Measurements from ENCODE around the gene OST4.
"Not testable (repeated sequence)": the region's sequence is repeated elsewhere in the genome, so short reads cannot be mapped to it uniquely, and the experiment has no call there.

OST4 gene

DNA sequence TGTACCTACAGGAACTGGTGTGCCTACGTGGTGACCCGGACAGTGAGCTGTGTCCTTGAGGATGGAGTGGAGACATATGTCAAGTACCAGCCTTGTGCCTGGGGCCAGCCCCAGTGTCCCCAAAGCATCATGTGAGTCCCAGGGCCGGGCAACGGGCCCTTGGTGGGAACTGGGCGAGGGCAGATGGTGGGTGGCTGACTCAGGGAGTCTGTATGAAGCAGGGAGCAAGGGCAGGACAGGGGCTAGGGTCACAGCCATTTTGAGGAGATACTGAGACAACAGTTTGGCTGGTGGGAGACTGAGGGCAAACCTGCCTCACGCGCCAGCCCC lies 8.7 kb upstream of the OST4 start:
- no peak for DNase-seq (ENCODE audit: low read depth in 2 of 3, low spot score in 2 of 3)

DNA sequence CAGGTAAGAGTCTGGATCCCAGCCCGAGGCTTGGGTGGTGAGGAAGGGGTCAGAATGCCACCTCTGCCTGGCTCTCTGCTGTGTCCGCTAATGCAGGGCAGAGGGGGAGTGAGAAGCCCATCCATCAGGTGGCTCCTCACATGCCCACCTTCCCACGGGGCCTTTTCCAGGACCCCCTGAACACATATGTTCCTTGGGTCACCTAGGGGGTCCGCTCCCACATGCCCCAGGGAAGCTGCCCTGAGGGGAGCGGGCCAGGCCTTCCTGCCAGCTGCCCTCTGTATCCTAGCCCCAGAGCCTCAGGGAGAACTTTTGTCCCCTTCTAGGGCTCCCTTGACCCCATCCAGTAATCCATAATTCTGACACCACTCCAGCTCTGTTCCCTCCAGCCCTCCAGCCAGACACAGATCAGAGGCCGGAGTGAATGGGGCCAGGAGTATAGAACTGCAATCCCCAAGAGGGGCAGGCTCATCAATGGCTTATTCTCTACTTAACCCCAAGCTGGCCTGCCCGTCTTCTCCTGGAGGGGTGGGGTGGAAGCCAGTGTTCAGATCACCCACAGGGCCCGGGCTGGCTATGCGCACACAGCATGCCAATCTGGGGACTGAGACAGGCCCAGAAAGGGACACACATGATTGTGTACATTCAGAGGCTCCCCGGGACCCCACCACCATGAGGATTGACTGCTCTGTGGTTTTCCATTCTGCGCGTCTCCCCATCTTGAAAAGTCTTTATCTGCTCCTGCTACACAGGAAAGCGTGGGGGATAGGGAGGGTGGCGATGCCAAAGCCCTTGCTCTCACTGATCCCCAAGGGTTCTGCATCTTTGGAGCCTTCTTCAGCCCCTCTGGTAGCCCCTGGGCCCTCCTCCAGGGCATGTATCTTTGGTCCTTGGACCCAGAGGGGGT lies 8.0 kb upstream of the OST4 start:
- no peak for DNase-seq (ENCODE audit: low read depth in 2 of 3, low spot score in 2 of 3)

DNA sequence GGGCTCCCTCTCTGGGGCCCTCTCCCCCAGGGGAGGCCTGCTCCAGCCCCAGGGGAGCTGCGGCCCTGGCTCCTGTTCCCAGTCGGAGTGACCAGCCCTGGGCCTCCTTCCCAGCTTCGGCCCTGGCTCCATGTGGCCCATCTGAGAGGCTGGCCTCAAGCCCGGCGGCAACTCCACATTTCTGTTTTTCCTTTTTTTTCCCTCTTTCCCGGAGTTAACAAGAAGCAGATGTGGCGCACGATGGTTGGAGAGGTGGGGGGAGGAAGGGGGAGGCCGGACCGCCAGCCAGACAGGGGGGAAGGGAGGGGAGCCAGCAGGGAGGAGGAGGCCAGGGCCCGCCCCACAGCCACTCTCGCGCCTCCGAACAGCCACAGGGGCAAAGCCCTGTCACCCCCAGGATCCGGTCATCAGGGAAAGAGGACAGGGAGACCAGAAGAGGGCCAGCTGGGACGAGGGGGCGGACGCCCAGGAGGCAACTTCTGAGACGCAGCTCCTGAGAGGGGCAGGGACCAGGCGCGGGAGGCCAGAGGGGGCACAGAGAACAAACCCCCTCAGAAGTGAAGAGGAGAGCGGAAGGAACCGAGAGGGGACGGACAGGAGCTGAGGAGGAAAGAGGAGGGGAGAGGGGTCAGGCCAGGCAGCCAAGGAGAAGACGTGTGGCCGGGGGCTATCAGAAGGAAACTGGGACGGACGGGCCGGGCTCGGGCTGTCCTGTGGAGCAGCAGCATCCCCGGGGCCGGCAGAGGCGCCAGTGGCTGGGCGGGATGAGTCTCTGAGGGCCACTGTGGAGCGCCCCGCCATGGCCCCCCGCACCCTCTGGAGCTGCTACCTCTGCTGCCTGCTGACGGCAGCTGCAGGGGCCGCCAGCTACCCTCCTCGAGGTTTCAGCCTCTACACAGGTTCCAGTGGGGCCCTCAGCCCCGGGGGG lies 7.1 kb upstream of the OST4 start, which contains the start of gene EMILIN1:
Gene EMILIN1, plus strand, starts transcription at position 349 of the 928 bp plus-strand sequence. Its CDS starts 451 bp downstream, at position 800.
- no peak for DNase-seq (ENCODE audit: low read depth in 2 of 3, low spot score in 2 of 3)

DNA sequence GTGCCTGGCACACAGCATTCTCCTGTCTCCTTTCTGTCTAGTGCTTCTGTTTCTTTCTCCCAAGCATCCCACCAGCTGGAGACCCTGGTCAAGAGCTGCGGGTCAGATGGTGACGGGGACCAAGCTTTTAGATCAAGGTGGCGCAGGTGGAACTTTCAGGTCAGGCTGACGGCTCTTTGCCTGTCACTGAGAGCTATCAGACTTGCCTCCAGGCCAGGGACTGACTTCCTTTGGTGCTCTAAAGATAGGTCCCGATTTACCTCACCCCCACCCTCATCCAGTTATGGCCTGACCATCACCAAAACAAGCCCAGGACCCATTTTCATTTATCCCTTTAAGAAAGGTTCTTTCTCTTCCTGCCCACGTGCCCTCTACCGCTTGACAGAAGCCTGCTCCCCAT lies 5.8 kb upstream of the OST4 start:
- DNase-seq (ENCODE audit: low read depth in 2 of 3, low spot score in 2 of 3) = no peak

DNA sequence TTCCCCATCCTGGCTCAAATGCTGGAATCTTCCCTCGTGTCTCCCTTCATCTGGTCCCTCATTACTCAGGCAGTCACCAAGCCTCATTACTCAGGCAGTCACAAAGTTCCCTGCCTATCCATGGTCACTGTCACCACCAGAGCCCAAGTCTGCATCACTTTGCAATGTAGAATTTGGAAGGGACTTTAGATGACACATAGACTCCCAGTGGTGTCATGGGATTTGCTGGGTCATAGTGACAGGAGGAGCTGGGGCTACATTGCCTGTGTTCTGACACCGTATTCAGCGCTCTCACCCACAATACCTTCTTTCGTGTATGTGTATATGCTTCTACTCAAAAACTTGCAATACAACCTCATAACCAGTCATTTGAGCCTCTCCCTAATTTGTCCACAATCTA lies 4.9 kb upstream of the OST4 start:
- no peak for DNase-seq (ENCODE audit: low read depth in 2 of 3, low spot score in 2 of 3)

DNA sequence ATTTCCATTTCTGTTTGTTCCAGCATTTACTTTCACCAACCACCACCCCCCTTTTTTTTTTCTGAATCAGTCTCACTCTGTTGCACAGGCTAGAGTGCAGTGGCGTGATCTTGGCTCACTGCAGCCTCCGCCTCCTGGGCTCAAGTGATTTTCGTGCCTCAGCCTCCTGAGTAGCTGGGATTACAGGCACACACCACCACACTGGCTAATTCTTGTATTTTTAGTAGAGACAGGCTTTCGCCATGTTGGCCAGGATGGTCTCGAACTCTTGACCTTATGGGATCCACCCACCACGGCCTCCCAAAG lies 4.1 kb upstream of the OST4 start:
- not testable (repeated sequence) for DNase-seq (ENCODE audit: low read depth in 2 of 3, low spot score in 2 of 3)

DNA sequence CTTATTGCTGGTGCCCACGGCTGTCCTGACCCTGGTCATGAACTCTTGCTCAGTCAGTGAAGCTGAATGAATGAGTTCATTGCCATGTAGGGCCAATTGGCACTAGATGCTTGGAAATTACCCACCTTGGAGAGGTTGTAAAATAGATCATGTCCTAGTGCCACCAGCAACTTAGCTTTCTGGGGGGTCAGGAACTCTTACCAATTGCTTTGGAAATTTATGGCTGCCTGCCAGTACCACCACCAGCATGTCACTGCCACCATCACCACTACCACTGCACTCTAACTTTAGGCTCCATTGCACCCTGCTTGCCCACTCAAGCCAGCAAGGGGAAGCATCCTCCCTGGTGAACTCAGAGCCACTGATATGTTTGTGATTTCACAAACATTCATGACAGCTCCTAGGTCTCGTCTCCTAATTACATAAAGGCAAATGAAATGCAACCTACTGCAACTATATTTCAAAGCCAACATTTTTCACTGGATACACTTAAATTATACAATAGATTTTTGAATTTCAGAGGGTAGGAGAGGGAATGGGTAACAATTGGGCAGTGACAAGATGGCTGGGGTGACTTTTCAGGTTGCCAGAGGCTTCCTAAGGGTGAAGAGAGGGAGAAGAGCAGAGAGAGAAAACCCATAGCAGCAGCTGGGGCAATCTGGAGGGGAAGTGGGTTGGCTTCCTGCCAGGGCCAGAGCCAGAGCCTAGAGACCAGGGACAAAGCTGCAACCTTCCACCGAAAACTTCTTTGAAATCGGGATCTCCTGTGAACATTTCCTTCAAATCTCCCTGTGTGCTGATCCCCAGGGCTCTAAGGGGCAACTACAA lies 3.5 kb upstream of the OST4 start:
- no peak for DNase-seq (ENCODE audit: low read depth in 2 of 3, low spot score in 2 of 3)

DNA sequence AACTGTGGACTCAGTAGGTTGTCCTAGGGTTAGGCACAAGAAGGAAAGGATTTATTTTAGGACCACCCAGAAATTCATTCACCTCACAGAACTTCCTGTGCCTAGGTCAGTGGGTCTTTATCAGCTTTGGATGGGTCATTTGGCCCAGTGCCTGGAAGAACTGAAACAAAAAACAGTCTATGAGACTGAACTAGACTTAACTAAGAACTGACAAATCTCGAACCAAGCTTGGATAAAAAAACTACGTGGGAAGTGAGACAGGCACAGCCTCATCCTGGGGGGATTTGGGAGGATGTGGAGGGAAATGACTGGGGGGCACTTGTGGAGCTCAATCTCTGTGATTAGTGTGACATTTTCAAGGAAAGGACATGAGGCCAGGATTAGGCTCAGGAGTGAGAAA lies 2.3 kb upstream of the OST4 start:
- DNase-seq (ENCODE audit: low read depth in 2 of 3, low spot score in 2 of 3) = no peak

DNA sequence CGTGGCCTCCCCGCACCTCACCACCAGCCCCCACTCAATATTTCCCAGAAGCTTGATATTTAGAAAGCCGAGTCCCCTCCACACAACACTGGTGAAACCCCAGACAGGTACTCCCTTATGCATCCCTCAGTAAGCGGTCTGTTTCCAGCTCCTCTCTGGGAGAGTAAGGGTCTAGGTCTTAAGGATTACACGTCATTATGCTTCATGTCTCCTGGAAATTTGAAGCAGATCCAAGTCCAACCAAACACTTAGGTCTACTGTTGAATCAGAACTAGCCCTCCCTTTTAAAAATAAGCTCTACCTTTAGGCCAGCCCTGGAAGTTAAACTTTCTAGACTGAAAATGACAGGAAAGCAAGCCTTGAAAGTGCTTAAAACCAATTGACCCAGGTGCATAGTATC lies 1.5 kb upstream of the OST4 start:
- no peak for DNase-seq (ENCODE audit: low read depth in 2 of 3, low spot score in 2 of 3)

DNA sequence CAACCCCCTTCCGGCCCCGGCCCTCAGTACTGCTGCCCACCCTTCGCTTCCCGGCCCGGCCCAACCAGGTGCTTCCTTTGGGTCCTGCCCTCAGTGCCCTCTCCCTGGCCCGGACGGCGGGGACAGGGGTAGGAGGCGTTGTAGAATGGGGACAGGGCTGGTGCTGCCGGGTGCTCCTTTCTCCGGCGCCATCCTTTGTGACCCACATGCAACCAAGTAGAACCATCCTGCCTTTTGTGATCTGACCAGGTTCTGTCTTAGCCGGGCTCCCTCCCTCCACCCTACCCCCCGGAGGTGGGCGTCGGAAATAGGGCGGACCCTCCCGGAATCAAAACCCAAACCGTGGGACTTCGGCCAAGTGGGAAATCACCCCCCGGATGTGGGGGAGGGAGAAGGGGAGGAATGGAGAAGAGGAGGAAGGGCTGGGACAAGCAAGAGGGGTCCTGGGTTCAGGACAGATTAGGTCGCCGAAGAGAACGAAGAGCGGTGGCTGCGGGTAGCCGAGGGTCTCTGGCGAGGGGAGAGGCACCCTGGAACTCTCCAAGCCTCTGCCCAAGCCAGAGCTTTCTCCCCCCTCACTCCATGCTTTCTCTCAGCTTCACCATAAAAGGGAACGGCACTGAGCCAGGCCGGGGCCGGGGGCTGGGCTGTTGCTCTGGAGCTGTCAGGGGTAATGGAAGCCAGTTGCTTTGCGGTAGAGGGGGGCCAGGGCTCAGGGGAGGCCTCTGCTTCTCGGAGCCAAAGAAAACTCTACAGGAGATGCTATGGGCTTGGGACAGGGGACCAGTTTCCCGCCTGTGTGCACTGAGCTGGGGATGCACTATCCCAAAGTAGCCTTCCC lies 756 bp upstream of the OST4 start:
- no peak for DNase-seq (ENCODE audit: low read depth in 2 of 3, low spot score in 2 of 3)

DNA sequence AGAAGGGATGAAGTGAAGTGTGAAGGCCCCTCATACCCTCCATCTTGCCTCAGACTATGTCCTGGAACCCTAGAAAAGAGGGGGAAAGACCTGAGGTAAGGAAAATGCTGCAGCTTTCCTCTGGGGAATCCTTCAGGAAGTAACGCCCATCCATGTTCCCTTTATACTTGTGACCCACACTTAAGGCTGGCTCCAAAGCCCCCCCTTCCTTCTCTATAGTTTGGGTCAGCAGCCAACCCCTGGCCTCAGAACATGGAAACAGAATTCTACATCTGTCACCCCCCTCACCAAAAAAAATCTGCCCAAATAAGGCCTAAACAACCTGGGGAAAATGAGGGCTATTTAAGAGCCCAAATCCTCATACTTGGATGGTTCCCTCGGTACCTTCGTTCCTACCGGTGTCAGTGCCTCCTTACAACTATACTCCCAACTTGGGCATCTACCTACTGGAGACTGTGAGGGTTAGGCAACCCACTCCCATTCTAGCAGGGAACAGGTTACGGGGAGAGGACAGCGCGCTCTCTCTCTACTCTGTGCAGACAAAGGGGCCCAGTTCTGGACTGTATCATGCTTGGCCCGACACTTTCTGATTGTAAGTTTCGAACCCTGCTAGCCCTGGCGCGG lies 689 bp downstream of the OST4 start:
- DNase-seq (ENCODE audit: low read depth in 2 of 3, low spot score in 2 of 3) = no peak

DNA sequence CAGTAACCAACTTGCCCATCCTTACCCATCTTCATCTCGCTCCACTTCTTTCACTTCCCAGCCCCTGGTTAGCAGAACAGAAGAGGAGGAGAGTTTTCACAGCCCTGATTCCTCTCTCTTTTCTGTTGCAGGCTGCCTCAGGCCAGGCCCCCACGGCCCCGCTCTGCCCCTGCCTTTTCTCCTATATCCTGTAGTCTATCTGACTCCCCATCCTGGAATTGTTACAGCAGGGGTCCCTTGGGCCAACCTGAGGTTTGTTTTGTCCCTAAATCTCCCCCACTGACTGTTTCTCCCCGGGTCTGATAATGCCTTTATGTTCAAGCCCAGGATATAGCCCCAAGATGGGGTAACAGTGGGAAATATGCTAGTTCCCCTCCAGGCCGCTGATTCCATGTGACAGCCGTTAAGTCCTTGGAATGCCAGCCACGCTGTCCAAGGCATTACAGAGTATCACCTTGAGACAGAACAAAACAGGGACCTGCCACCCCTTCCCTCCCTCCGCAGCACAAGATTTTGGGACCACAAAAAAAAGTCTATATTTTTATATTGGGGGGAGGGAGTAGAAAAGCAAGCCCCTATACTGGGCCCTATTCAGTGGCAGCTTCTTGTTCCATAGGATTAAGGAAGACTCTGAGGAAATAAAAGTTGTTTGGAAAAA lies 1.4 kb downstream of the OST4 start:
- no peak for DNase-seq (ENCODE audit: low read depth in 2 of 3, low spot score in 2 of 3)

DNA sequence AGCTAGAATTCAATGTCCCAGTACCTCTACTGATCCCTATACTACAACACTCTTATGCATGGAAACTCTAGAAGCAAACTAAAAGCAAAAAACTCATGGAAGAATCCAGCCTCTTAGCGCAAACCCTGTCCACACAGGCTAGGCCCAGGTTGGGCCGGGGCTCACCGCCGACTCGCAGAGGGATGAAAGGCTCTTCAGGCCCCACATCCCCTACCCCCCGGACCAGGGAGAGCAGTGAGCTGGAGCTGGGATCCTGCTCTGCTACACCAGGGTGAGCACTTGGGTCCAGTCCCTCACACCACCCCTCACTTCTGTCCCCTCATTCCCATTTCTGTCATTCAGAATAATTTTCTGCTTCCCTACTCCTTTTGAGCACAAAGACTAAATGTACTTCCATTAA lies 2.0 kb downstream of the OST4 start:
- DNase-seq (ENCODE audit: low read depth in 2 of 3, low spot score in 2 of 3) = no peak

DNA sequence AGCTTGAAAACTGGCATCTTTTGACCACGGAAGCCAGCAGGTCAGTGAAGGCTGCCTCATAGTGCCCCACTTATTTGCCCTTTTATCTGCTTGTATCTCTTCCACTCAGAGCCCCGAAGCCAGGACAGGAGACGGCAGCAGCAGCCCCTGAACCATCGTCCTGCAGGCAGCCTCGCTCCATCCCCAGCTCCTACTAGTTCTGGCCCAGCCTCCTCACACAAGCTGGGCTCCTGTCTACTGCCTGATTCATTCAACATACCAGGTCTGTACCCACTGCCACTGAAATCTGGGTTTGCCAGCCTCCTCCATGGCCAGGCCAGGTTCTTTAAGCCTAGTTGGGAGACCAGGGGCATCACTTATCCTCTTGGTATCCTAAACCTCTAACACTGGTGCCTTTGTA lies 4.1 kb downstream of the OST4 start:
- DNase-seq (ENCODE audit: low read depth in 2 of 3, low spot score in 2 of 3) = no peak

DNA sequence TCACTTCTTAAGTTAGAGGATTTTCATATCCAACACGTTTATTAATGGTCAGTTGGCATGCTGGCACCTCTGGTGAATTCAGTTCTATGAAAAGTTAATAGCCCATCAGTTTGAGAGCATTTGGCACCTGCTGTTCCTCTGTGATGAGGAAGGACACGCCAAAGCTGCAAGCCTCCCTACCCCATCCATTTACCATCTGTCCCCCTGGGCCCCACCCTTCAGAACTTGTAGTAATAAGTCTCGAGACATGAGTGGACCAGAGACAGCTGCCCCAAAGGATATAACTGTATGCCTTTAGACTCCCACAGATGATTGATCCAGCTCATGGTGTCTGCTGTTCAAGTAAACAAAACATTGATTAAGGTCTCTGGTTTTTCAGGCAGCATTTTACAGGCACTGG lies 6.3 kb downstream of the OST4 start:
- no peak for DNase-seq (ENCODE audit: low read depth in 2 of 3, low spot score in 2 of 3)

DNA sequence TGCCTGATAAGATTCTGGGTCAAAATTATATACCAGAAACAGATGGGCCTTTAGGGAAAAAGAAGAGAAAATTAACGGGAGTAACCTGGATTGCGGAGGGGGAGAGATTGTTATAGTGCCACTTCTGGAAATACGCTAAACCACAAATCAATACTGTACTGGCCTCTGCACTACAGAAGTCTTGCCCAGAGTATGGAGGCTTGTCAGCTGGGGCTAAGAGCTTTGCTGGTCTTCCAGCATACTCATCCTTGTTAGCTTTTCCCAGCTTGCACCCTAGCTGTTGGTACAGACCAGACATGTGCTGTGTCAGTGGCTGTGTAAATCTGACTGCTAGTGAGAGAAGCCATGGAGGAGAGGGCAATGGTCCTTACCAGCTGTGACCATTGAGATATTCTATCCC lies 11.1 kb downstream of the OST4 start:
- no peak for DNase-seq (ENCODE audit: low read depth in 2 of 3, low spot score in 2 of 3)

DNA sequence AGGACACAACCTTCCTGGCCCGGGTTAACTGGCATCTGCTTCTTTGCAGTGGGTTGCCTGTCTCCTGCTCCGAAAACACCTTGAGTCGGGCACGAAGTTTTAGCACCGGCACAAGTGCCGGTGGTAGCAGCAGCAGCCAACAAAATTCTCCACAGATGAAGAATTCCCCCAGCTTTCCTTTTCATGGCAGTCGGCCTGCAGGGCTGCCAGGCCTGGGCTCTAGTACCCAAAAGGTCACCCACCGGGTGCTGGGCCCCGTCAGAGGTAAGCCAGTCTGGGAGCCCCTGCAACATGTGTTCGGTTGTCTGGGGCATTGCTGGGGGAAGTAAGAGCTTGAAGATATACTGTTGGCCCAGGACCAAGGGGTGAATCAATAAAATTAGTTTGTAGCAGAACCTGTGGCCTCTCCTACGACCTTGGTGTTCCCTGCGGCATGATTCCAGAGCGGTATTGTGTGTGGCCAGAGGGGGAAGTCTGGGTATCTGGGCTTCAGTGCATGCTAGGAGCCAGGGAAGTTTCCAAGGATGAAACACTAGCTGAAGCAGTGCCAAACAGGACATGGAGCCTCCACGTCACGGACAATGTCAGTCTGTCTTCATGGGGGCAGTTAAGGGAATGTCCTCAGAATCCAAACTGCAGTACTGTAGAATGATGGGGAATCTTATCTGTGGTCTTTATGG lies 12.2 kb downstream of the OST4 start:
- no peak for DNase-seq (ENCODE audit: low read depth in 2 of 3, low spot score in 2 of 3)

DNA sequence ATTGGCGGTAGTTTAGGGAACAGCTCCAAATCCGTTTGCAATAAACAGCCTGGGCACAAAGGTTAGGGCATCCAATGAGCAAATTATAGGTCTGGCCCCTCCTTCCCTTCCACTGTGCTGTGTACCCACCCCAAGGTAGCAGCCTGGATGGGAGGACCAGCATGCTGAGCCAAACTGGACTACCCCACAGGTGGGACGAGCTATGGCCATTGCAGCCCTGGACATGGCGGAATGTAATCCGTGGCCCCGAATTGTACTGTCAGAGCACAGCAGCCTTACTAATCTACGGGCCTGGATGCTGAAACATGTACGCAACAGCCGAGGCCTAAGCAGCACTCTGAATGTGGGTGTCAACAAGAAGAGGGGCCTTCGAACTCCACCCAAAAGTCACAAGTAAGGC lies 13.2 kb downstream of the OST4 start:
- no peak for DNase-seq (ENCODE audit: low read depth in 2 of 3, low spot score in 2 of 3)

DNA sequence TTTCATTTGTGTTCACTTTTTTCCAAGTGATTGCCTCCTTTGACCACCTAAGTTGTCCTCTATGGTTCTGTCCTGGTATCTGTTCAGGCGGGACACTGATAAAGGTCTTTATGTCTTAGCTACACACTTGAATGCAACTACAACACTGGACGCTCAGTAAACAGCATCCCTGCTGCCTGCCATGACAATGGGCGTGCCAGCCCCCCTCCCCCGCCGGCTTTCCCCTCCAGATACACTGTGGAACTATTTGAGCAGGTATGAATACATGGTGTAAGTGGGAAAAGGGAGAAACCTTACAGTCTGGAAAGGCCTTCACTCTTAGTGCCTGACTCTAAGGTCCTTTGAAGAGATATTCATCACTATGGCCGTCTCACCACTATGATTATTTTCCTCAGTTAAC lies 14.3 kb downstream of the OST4 start:
- DNase-seq (ENCODE audit: low read depth in 2 of 3, low spot score in 2 of 3) = no peak

Data from activated CD8-positive, alpha-beta memory T cell treated with anti-CD3 and anti-CD28 coated beads for 48 hours (primary cell).